ENCODE results near the gene ROBO1. TPM values are rescaled to one million over a fixed set of nuclear protein-coding genes. Genes with fewer than 3 reads are reported as not detected.

ROBO1 gene
- total RNA-seq, 2 experiments from 2014 or later, result 0.36 to 0.69 TPM

DNA sequence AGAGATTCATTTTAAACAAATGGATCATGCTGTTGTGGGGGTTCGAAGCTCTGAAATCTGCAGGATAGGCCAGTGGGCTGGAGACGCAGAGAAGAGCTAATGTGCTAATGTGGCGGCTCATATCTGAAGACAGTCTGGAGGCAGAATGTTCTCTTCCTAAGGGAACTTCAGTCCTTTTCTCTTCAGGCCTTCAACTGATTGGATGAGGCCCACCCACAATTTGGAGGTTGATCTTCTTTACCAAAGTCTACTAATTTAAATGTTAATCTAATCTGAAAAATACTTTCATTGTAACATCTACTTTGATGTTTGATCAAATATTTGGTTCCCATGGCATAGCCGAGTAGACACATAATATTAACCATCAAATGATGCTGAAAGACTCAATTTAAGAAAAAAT is 940.2 kb downstream of the ROBO1 start:
- Mint-ChIP-seq H3K36me3 (ENCODE audit: low read depth) (no peaks in the 10 kb centered on the region), H3K9me3 (peaks cover 3% of the 10 kb centered on the region), H3K4me3 (no peak overlapping the region), H3K27me3 (no peaks in the 10 kb centered on the region), H3K4me1 (ENCODE audit: low read depth) (no peaks in the 10 kb centered on the region), H3K27ac (no peak overlapping the region)
- intact Hi-C loops (cut with DNase I, micrococcal nuclease), result no loop called here
- H3K36me3 ChIP-seq (ENCODE audit: insufficient read depth, low read length), result no peaks in the 10 kb centered on the region
- TF ChIP-seq, protein P1, sequence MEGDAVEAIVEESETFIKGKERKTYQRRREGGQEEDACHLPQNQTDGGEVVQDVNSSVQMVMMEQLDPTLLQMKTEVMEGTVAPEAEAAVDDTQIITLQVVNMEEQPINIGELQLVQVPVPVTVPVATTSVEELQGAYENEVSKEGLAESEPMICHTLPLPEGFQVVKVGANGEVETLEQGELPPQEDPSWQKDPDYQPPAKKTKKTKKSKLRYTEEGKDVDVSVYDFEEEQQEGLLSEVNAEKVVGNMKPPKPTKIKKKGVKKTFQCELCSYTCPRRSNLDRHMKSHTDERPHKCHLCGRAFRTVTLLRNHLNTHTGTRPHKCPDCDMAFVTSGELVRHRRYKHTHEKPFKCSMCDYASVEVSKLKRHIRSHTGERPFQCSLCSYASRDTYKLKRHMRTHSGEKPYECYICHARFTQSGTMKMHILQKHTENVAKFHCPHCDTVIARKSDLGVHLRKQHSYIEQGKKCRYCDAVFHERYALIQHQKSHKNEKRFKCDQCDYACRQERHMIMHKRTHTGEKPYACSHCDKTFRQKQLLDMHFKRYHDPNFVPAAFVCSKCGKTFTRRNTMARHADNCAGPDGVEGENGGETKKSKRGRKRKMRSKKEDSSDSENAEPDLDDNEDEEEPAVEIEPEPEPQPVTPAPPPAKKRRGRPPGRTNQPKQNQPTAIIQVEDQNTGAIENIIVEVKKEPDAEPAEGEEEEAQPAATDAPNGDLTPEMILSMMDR (IDR thresholded peaks at IDR 0.05), result no peak
- no peak overlapping the region for H3K27ac ChIP-seq (ENCODE audit: low read depth in 1 of 2, low read length in 2 of 2)
- ChIA-PET POLR2A (no interaction called here), CTCF (no interaction called here)
- ATAC-seq (ENCODE audit: poor library complexity) (no peak), DNase-seq (no peak)
- no peaks in the 10 kb centered on the region for H3K9me3 ChIP-seq (ENCODE audit: control insufficient read depth in 1 of 2, insufficient read depth in 1 of 2, low read length in 2 of 2)
- H3K4me1 ChIP-seq (ENCODE audit: insufficient read depth, low read length), result no peaks in the 10 kb centered on the region
- no peak overlapping the region for H3K4me3 ChIP-seq (ENCODE audit: low read length)
- no peaks in the 10 kb centered on the region for H3K27me3 ChIP-seq (ENCODE audit: control insufficient read depth in 1 of 2, insufficient read depth in 2 of 2, low read length in 2 of 2)

DNA sequence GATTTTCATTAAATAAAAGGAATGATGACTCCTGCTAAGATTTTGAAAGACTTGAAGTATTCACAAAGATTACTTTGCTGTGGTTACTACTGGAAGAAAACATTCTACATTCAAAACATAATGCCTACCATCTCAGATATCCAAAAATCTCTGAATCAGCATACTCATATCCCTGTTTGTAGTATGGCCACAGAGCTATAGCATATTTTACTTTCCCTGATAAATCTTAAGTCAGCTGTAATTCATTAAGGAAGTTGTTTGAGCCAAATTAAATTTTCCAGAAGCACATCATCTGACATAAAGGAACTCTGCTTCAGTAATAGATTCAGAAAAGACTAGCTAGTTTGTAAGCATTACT is 942.0 kb downstream of the ROBO1 start:
- no peaks in the 10 kb centered on the region for H3K4me1 ChIP-seq (ENCODE audit: insufficient read depth, low read length)
- peaks cover 3% of the 10 kb centered on the region for H3K9me3 Mint-ChIP-seq
- H3K36me3 ChIP-seq (ENCODE audit: insufficient read depth, low read length), result no peaks in the 10 kb centered on the region
- H3K36me3 Mint-ChIP-seq (ENCODE audit: low read depth), result no peaks in the 10 kb centered on the region
- no peaks in the 10 kb centered on the region for H3K27me3 ChIP-seq (ENCODE audit: control insufficient read depth in 1 of 2, insufficient read depth in 2 of 2, low read length in 2 of 2)
- DNase-seq (no peak), ATAC-seq (ENCODE audit: poor library complexity) (no peak)
- TF ChIP-seq, protein P1 (IDR thresholded peaks at IDR 0.05), result no peak
- POLR2A ChIA-PET, result no interaction called here
- H3K27ac Mint-ChIP-seq, result no peak overlapping the region
- intact Hi-C loops (cut with DNase I, micrococcal nuclease), result no loop called here
- H3K27me3 Mint-ChIP-seq, result no peaks in the 10 kb centered on the region
- no peak overlapping the region for H3K4me3 ChIP-seq (ENCODE audit: low read length)
- H3K9me3 ChIP-seq (ENCODE audit: control insufficient read depth in 1 of 2, insufficient read depth in 1 of 2, low read length in 2 of 2), result no peaks in the 10 kb centered on the region
- H3K4me3 Mint-ChIP-seq, result no peak overlapping the region
- H3K27ac ChIP-seq (ENCODE audit: low read depth in 1 of 2, low read length in 2 of 2), result no peak overlapping the region
- CTCF ChIA-PET, result no interaction called here
- no peaks in the 10 kb centered on the region for H3K4me1 Mint-ChIP-seq (ENCODE audit: low read depth)

DNA sequence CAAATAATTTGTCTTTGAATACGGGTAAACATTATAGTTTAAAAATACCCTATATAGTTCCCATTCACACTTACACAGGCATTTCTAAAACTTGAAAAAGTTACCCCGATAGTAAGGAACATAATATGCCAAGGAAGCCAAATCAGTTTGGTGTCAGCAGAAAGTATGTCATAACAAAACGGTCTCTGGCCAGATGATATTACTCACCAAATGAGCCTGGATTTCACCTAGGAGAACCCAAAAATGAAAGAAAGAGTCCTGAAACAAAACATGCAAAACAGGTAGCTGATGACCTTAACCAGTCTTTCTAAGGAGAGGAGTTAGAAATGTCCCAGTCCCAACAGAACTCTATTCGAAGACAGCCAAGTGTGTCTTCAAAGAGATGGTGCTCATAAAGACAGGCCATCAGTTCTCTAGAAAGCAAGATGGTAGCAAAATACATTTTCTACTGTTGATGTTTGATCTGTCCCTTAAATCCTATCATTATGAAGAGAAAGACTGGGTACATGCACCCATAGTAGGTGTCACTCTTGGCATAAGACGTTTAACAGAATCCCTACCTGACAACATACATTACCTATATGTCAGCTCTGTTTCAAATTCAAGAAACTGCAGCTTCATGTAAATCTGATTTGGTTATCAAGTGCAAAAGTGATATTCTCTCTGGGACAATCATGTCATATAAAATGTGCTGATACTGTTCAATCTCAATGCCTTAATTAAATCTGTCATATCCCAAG is 942.5 kb downstream of the ROBO1 start:
- H3K36me3 Mint-ChIP-seq (ENCODE audit: low read depth), result no peaks in the 10 kb centered on the region
- H3K9me3 Mint-ChIP-seq, result peaks cover 3% of the 10 kb centered on the region
- intact Hi-C loops (cut with DNase I, micrococcal nuclease), result no loop called here
- H3K27me3 Mint-ChIP-seq, result no peaks in the 10 kb centered on the region
- H3K4me3 ChIP-seq (ENCODE audit: low read length), result no peak overlapping the region
- no peaks in the 10 kb centered on the region for H3K4me1 ChIP-seq (ENCODE audit: insufficient read depth, low read length)
- no peak for ATAC-seq (ENCODE audit: poor library complexity)
- TF ChIP-seq, protein P1 (IDR thresholded peaks at IDR 0.05), result no peak
- no peaks in the 10 kb centered on the region for H3K36me3 ChIP-seq (ENCODE audit: insufficient read depth, low read length)
- CTCF ChIA-PET, result no interaction called here
- POLR2A ChIA-PET, result no interaction called here
- no peaks in the 10 kb centered on the region for H3K27me3 ChIP-seq (ENCODE audit: control insufficient read depth in 1 of 2, insufficient read depth in 2 of 2, low read length in 2 of 2)
- H3K4me3 Mint-ChIP-seq, result no peak overlapping the region
- DNase-seq, result no peak
- H3K27ac Mint-ChIP-seq, result no peak overlapping the region
- H3K4me1 Mint-ChIP-seq (ENCODE audit: low read depth), result no peaks in the 10 kb centered on the region
- no peak overlapping the region for H3K27ac ChIP-seq (ENCODE audit: low read depth in 1 of 2, low read length in 2 of 2)
- no peaks in the 10 kb centered on the region for H3K9me3 ChIP-seq (ENCODE audit: control insufficient read depth in 1 of 2, insufficient read depth in 1 of 2, low read length in 2 of 2)

Measured in CD4-positive, alpha-beta T cell (primary cell).